Measurements from ENCODE around the gene PGS1.

DNA sequence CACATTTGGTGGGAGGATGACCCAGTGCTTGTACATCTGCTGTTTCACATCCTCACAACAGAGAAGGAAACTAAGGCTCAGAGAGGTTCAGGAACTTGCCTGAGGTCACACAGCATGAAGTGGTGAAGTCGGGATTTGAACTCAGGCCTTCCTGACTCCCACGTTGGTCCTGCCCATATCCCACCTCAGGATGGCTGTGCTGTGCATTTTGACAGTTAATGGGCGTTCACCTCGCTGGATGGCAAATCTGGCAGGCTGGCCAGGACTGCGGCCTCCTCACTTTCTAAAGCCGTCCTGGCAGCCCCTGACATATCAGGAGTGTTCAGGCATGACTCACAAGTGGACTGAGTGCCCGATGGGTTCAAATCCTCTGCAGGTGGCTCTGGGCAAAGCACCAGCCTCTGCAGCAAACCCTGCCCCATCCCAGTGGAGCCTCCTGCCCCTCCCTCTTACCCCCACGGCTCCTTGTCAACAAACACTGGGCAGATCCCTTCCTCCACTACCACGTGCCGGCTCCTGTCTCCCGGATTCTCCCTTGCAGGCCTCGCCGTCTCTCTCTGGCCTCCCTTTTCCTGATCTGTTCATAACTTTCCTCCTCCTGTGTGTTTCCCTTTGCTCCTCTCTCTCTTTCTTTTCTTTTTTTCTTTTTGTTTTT, 47.8 kb upstream of the PGS1 start:
- TF ChIP-seq, protein P1, sequence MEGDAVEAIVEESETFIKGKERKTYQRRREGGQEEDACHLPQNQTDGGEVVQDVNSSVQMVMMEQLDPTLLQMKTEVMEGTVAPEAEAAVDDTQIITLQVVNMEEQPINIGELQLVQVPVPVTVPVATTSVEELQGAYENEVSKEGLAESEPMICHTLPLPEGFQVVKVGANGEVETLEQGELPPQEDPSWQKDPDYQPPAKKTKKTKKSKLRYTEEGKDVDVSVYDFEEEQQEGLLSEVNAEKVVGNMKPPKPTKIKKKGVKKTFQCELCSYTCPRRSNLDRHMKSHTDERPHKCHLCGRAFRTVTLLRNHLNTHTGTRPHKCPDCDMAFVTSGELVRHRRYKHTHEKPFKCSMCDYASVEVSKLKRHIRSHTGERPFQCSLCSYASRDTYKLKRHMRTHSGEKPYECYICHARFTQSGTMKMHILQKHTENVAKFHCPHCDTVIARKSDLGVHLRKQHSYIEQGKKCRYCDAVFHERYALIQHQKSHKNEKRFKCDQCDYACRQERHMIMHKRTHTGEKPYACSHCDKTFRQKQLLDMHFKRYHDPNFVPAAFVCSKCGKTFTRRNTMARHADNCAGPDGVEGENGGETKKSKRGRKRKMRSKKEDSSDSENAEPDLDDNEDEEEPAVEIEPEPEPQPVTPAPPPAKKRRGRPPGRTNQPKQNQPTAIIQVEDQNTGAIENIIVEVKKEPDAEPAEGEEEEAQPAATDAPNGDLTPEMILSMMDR (IDR thresholded peaks at IDR 0.05), result no peak
- TF ChIP-seq POLR2A (IDR thresholded peaks at IDR 0.05), result no peak

Measured in stomach (tissue), 4 donors.